Stimulated activated CD8-positive, alpha-beta memory T cell treated with anti-CD3 and anti-CD28 coated beads, Interleukin-7, amount 100 ng/mL, for 24 hours (primary cell): ENCODE measurements around the gene RAB13.

Source experiments
- DNase-seq: peaks from one replicate; pipeline ENCODE4 v3.0.0-alpha.2; 2020; ENCODE audit warnings: low read depth

The RAB13 gene

DNA sequence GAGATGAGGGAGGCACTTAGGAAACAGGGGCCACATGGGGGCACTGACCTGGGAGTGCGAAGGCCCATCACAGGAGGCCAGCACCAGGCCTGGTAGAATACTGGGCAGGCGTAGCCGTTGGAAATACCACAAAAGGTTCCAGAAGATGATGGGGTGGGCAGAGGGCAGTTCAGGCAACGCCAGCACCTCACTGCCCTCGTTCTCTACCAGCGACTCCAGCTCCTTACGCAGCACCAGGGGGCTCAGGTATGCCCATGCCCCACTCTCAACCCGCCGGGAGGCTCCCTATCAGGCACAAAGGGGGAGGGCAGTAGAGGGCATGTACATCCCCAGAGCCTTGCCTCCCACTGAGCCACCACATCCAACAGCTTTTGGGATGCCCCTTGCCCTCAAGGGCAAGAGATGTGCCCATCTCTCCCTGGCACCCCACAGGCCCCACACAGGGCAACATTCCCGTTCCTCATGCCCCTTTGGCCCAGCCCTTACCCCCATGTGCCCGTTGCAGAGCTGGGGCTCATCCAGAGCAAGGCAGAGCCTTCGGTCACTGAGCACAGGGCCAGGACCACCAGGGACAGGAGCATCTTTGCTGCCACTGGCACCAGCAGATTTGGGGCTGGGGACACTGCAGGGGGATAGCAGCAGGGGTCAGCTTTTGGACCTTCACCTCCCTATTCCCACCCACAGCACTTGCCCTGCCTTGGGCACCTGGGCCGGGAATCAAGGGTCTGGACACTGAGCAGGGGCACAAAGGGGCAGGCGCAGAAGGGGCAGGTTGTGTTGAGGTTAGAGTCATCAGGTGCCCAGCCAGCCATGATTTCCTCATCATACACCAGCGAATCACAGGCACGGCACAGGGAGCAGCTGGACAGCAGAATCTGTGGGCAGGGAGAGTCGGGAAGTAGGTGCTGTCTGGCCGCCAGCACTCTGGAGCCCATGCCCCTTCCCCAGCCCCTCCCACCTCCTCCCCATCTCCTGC lies 53.7 kb downstream of the RAB13 start:
- DNase-seq = no peak
